Activated gamma-delta T cell treated with Interleukin-2 at 50 U/mL for 16 hours (primary cell): ENCODE results near the gene ARHGAP18.

ENCODE experiments used
- DNase-seq: peaks from one replicate; pipeline ENCODE4 v3.0.0-alpha.2; 2020

Gene ARHGAP18

DNA sequence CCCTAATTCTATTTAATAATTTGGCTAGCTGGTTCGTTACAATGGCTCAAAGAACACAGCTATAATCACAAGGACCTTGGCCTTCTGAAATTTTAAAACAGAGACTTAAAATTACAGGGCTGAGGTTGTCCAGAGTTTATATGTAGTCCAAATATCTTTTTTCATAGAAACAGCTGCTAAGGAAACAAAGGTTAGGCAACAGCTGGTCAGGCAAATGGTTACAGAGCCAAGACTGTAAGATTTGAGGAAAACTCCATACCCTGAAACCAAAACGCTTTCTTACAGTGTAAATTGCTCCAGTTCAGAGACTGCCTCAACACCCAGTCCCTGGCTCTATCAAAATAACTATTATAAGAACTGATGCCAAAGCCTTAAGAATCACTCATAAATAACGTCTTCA, 9.7 kb upstream of the ARHGAP18 start:
- DNase-seq: no peak

- DNase-seq: no peak
Measured at GRCh38 chr6:129717277-129717676, 7.3 kb upstream of the ARHGAP18 start.

GRCh38 chr6:129713806-129714333, 3.9 kb upstream of the ARHGAP18 start:
- no peak for DNase-seq

GRCh38 chr6:129711271-129711631, 1.3 kb upstream of the ARHGAP18 start:
- no peak for DNase-seq

- DNase-seq: no peak
Measured at GRCh38 chr6:129710450-129711270, 683 bp upstream of the ARHGAP18 start.

GRCh38 chr6:129709196-129709768, 695 bp downstream of the ARHGAP18 start:
- DNase-seq: no peak

GRCh38 chr6:129708496-129709195, 1.3 kb downstream of the ARHGAP18 start:
- no peak for DNase-seq

GRCh38 chr6:129707882-129708495, 2.0 kb downstream of the ARHGAP18 start:
- DNase-seq: no peak

DNA sequence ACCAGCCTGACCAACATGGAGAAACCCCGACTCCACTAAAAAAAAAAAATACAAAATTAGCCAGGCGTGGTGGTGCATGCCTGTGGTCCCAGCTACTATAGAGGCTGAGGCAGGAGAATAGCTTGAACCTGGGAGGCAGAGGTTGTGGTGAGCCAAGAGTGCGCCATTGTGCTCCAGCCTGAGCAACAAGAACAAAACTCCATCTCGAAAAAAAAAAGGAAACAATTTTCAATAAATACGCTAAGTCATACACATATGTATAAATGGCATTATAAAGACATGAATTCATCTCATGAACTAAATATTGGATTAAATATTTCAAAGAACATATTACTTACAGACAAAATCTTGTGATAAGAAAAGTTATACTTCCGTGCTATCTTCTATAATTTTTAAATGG, 2.9 kb downstream of the ARHGAP18 start:
- DNase-seq: no peak

GRCh38 chr6:129705212-129705611, 4.8 kb downstream of the ARHGAP18 start:
- no peak for DNase-seq

GRCh38 chr6:129704708-129705107, 5.3 kb downstream of the ARHGAP18 start:
- DNase-seq: no peak

GRCh38 chr6:129701721-129702455, 8.1 kb downstream of the ARHGAP18 start:
- DNase-seq: no peak

GRCh38 chr6:129700666-129701065, 9.3 kb downstream of the ARHGAP18 start:
- DNase-seq: no peak

- DNase-seq: no peak
Measured at GRCh38 chr6:129699659-129700058, 10.3 kb downstream of the ARHGAP18 start.

- DNase-seq: no peak
Measured at GRCh38 chr6:129698430-129698829, 11.5 kb downstream of the ARHGAP18 start.

DNA sequence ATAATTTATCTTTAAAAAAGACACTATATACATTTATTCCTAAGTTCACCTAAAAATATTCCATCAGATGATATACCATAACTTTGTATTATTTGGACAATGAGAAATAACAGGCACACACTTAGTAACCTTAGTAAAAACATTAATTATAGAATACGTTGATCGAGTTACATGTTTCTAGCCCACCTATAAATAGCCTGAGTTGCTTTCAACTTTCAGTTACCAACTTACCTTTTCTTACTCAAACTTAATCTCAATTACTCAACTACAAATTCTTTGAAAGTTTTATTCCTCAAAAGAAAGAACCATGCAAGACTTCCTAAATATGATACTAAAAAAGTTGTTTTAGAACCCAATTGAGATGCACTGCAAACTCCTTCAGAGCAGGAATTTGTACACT, 12.2 kb downstream of the ARHGAP18 start:
- no peak for DNase-seq

- DNase-seq: no peak
Measured at GRCh38 chr6:129696843-129697242, 13.1 kb downstream of the ARHGAP18 start.

DNA sequence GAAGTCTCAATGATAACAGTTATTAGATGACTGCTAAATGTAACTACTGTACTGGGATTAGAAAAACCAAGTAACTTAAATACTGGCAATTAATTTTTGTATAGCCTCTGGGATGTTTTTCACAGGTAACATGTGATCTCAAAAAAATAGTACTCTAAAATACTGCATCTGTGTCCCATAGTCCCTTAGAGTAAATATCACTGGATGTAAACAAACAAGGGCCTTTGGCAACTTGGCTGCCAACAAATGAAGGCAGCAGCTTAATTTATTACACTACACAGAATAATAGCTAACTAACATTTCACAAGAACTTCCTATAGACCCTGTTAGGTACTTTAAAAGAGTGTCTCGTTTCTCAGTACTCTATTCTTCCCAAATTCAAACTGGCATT, 14.0 kb downstream of the ARHGAP18 start:
- DNase-seq: no peak

GRCh38 chr6:129695373-129696027, 14.5 kb downstream of the ARHGAP18 start:
- DNase-seq: no peak

DNA sequence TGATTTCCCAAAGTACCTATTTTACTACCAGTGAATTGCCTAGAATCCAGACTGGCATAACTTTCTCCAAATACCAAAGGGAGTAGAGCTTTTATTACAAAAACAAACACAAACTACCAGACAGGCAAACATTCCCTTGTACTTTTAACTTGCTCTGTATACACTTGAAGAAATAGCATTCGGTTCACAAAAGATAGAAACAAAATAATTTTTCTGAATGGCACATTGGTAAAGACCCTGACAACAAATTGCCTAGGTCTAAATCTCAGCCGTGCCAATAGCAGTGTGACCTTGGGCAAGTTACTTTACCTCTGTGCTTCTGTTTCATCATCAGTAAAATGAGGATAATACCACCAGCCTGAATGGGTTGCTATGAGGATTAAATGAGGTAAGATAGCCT, 15.9 kb downstream of the ARHGAP18 start:
- DNase-seq: no peak

DNA sequence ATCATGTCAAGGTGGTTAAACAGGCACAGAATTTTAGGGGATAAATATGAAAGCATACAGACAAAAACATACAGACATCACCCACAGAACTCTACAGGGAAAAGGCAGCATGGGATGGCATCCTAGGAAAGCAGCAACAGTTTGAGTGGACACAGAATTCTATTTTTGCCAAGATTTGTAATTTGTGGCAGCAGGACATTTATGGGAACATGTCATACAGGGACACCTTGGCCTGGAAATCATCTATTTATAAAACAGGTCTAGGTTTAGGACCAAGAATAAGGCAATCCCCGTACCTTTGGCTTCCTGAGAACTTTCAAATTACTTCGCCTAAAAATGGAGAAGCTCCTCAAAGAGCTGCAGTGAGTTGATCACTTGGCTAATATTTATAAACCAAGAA, 17.5 kb downstream of the ARHGAP18 start:
- no peak for DNase-seq

- no peak for DNase-seq
Measured at GRCh38 chr6:129691709-129692108, 18.3 kb downstream of the ARHGAP18 start.
